ENCODE measurements around the gene TFAP2A.

The TFAP2A gene

DNA sequence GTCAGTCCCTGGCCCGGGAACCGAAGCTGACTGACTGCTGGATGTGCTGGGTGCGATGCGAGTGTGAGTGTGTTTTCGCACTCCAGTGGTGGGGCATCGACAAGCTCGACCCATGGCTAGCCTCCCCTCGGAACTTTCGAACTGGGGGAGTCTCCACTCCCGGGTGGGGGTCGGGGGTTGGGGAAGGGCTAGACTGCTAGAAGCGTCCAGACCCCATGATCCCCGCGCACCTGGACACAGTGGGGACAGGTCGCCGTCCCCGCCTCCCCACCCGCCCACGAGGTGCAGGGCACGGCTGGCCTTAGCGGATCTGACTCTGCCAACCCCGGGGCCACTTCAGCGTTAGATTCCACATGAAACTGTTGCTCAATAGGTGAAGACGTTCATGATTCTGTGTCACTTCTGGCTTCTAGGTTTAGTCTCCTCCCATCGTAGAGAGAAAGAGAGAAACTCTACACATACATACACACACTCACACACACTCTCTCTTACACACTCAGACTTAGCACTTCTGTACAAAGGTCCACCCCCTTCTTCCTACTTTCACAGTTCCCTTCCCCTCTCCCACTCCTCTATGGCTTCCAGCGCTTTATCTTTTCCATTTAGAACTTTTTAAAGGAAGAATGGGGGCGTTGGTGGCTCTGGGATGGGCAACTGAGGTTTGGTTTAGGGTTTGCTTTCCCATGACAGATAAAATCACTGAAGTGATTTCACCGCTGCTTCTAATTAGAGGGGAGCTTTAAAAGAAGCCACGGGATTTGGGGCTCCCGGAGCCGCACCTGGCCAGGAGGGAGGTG lies 5.1 kb upstream of the TFAP2A start:
- no peak for TF ChIP-seq TAF1 (IDR thresholded peaks at IDR 0.05; ENCODE audit: borderline replicate concordance, insufficient read depth, low read length)
- no peak for TF ChIP-seq POLR2AphosphoS5 (IDR thresholded peaks at IDR 0.05; ENCODE audit: low read depth, low read length)
- TF ChIP-seq, protein P1, sequence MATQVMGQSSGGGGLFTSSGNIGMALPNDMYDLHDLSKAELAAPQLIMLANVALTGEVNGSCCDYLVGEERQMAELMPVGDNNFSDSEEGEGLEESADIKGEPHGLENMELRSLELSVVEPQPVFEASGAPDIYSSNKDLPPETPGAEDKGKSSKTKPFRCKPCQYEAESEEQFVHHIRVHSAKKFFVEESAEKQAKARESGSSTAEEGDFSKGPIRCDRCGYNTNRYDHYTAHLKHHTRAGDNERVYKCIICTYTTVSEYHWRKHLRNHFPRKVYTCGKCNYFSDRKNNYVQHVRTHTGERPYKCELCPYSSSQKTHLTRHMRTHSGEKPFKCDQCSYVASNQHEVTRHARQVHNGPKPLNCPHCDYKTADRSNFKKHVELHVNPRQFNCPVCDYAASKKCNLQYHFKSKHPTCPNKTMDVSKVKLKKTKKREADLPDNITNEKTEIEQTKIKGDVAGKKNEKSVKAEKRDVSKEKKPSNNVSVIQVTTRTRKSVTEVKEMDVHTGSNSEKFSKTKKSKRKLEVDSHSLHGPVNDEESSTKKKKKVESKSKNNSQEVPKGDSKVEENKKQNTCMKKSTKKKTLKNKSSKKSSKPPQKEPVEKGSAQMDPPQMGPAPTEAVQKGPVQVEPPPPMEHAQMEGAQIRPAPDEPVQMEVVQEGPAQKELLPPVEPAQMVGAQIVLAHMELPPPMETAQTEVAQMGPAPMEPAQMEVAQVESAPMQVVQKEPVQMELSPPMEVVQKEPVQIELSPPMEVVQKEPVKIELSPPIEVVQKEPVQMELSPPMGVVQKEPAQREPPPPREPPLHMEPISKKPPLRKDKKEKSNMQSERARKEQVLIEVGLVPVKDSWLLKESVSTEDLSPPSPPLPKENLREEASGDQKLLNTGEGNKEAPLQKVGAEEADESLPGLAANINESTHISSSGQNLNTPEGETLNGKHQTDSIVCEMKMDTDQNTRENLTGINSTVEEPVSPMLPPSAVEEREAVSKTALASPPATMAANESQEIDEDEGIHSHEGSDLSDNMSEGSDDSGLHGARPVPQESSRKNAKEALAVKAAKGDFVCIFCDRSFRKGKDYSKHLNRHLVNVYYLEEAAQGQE (IDR thresholded peaks at IDR 0.05; ENCODE audit: insufficient read depth in 1 of 2, low read depth in 2 of 2, low read length in 2 of 2), result no peak
- no peak for TF ChIP-seq SIN3A (IDR thresholded peaks at IDR 0.05; ENCODE audit: borderline replicate concordance, insufficient read depth, low read length)
- TF ChIP-seq FOXP2 (optimal IDR thresholded peaks at IDR 0.05; ENCODE audit: borderline replicate concordance, extremely low read depth, extremely low read length, insufficient read depth), result no peak

DNA sequence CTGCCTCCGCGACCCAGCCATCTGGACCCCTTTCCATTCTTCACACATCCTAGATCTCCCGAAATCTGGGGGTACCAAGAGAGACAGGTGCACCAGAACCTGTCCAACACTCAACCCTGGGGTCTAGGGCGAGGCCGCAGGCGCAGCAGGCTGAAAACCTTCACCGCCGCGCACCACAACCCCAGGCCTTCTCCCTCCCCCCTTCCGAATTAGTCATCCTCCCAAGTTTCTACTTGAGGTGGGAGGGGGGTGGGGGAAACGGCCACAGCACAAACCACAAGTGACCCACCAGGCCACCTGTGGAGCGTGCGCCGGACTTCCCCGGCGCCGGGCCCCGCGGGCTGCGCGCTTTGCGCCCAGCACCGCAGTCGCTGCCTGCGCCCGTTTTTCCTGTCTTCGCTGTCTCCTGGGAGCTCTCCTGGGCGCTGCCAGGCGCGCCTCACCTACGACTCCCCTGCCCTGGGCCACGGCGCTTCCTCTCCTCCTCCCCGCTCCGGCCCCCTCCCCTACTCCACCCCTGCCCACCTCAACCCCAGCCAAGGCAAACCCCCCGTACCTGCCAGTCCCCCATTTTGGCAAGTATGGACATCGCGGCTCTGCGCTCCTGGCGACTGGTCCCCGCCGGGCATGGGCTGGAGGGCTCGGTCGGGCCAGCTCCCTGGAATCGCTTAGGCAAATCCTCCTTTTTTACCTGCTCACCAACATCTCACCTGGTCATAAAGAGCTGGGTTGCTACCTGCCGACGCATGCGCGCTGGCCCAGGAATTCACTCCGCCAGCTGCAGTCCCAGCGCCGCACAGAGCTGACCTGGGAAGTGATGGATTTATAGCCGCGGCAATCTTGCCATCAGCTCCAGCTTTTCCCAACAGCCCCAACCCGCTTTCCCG lies 4.2 kb upstream of the TFAP2A start:
- TF ChIP-seq, protein P1 (IDR thresholded peaks at IDR 0.05; ENCODE audit: insufficient read depth in 1 of 2, low read depth in 2 of 2, low read length in 2 of 2), result no peak
- TF ChIP-seq SIN3A (IDR thresholded peaks at IDR 0.05; ENCODE audit: borderline replicate concordance, insufficient read depth, low read length), result no peak
- TF ChIP-seq FOXP2 (optimal IDR thresholded peaks at IDR 0.05; ENCODE audit: borderline replicate concordance, extremely low read depth, extremely low read length, insufficient read depth), result no peak

DNA sequence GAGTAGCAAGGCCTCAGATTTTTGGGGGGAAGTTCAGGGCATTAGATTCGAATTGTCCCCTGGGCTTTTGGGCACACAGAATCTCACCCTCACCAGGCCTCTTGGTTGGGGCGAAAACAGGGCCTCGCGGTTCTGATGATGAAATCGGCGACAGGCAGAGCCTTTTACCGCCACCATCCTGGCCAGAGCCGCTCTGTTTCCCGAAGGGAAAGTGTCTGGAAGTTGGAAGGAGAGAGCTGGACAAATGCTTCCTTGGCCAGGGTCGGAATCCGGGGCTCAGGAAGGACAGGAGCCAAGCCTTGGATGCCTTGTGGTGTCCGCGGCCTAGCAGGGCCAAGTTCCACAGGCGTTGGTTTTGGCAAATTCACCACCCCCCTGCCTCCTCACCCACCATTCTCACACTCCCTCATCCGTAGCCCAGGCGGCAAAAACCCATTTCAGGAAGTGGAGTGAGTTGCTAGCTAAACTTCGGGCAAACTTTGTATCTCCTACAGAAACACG lies 3.5 kb upstream of the TFAP2A start:
- TF ChIP-seq SIN3A (IDR thresholded peaks at IDR 0.05; ENCODE audit: borderline replicate concordance, insufficient read depth, low read length) (no peak), TAF1 (IDR thresholded peaks at IDR 0.05; ENCODE audit: borderline replicate concordance, insufficient read depth, low read length) (no peak), FOXP2 (optimal IDR thresholded peaks at IDR 0.05; ENCODE audit: borderline replicate concordance, extremely low read depth, extremely low read length, insufficient read depth) (no peak), POLR2AphosphoS5 (IDR thresholded peaks at IDR 0.05; ENCODE audit: low read depth, low read length) (no peak)
- TF ChIP-seq, protein P1 (IDR thresholded peaks at IDR 0.05; ENCODE audit: insufficient read depth in 1 of 2, low read depth in 2 of 2, low read length in 2 of 2), result no peak

DNA sequence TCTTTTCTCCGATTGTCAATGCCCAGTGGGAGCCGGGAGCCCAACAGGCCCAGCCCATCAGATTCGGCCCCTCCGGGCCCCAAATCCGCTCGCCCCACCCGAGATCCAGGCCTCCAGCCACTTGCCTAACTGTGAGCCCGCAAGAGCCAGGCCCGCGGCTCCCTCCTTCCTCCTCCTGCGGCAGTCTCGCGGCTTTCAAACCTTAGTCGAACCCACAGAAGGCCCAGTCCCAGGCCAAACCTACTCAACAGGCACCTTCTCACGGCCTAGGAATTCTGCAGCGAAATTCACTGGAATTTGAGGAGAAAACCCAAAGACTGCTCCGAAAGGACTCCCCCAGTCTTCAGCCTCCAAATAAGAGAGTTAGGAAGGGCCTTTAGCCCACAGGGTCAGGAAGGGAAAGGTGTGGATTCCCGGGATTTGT lies 2.8 kb upstream of the TFAP2A start:
- TF ChIP-seq TAF1 (IDR thresholded peaks at IDR 0.05; ENCODE audit: borderline replicate concordance, insufficient read depth, low read length), result no peak

DNA sequence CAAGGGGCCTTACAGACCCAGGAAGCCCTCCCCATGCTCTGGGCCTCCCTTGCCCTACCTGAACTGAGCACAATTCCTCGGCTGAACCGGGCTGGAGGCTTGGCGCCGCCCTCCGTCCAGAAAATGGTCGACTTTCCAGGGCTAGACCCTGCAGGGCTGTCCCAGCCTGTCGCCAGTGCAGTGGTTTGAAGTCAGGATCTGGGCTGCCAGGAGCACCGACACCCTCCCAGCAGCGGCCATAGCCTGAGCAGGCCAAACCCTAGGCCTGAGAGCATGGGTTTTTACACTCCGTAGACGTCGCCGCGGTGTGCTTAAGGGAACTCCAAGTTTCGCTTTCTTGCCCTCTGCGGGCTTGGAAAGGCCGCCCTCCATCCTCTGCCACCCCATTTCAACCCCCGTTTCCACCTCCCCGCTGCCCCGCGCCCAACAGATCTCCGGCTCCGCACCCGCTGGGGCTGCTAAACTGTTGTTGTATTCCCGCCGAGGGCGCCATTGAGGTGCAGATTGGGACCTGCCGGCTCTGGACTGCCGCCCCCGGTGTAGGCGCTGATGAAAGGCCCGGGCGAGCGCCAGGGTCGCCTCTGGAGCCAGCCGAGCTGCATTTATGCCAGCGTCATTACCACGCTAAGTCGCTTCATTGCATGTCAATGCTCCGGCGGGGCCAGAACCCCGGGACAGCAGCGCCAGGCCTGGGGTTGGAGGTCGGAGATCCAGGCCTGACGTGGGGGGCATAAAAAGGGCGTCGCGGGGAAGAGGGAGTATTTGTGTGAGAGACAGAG lies 2.2 kb upstream of the TFAP2A start:
- TF ChIP-seq FOXP2 (optimal IDR thresholded peaks at IDR 0.05; ENCODE audit: borderline replicate concordance, extremely low read depth, extremely low read length, insufficient read depth) (no peak), SIN3A (IDR thresholded peaks at IDR 0.05; ENCODE audit: borderline replicate concordance, insufficient read depth, low read length) (no peak), TAF1 (IDR thresholded peaks at IDR 0.05; ENCODE audit: borderline replicate concordance, insufficient read depth, low read length) (no peak), POLR2AphosphoS5 (IDR thresholded peaks at IDR 0.05; ENCODE audit: low read depth, low read length) (no peak)
- TF ChIP-seq, protein P1 (IDR thresholded peaks at IDR 0.05; ENCODE audit: insufficient read depth in 1 of 2, low read depth in 2 of 2, low read length in 2 of 2), result no peak

Measured in PFSK-1 (cell line).